H1 (cell line): Measurements from ENCODE around the gene ABLIM1. TPM values are rescaled to one million over a fixed set of nuclear protein-coding genes. Genes with fewer than 3 reads are reported as not detected.
A peak's percentile ranks its signal among the peaks of the same experiment; 100 is the strongest.

Source experiments
- CTCF ChIA-PET: fragments of 300-600 bp; sonication (Branson Sonifier 250); formaldehyde crosslinking; loops from one replicate; lab custom pipeline; 2021; ENCODE audit not compliant: partially characterized antibody; lab: Charles Lee
- POLR2A ChIA-PET: fragments of 300-600 bp; sonication (Branson Sonifier 250); formaldehyde crosslinking; loops from one replicate; lab custom pipeline; 2021; ENCODE audit warnings: inconsistent platforms; ENCODE audit not compliant: partially characterized antibody; lab: Charles Lee
- DNase-seq, 2 experiments: peaks; one replicate each; pipeline versions ENCODE4 v3.0.0 to v3.0.0-alpha.2; 2010 to 2022; ENCODE audit warnings: low spot score in 2 of 2, low read depth in 1 of 2, mixed read lengths in 1 of 2
- FAIRE-seq: peaks from 2 replicates; lab custom pipeline; 2011; peaks lifted over from hg19 to GRCh38; lab: Jason Lieb, UNC
- H2AFZ ChIP-seq: 2 replicates; pipeline ENCODE4 v1.8.1; 2012; ENCODE audit warnings: low read length, inconsistent platforms
- H2AK5ac ChIP-seq: 2 replicates; pipeline ENCODE4 v1.6.1; 2013; ENCODE audit warnings: low read depth, low read length
- H2BK120ac ChIP-seq: replicated peaks from 2 replicates; pipeline ENCODE3; 2013; ENCODE audit warnings: low read depth, low read length, inconsistent platforms
- H2BK12ac ChIP-seq: 2 replicates; pipeline ENCODE4 v1.6.1; 2013; ENCODE audit warnings: low read depth, low read length
- H2BK15ac ChIP-seq: 2 replicates; pipeline ENCODE4 v1.6.1; 2013; ENCODE audit warnings: low read length
- H2BK20ac ChIP-seq: 2 replicates; pipeline ENCODE4 v1.6.1; 2013; ENCODE audit warnings: low read length
- H2BK5ac ChIP-seq: 2 replicates; pipeline ENCODE4 v1.6.1; 2013; ENCODE audit warnings: low read depth, low read length
- H3K14ac ChIP-seq: 2 replicates; pipeline ENCODE4 v1.6.1; 2013; ENCODE audit warnings: inconsistent platforms; ENCODE audit not compliant: insufficient read length
- H3K18ac ChIP-seq: 2 replicates; pipeline ENCODE4 v1.6.1; 2013; ENCODE audit warnings: low read length; ENCODE audit errors: extremely low read depth
- H3K23ac ChIP-seq: 2 replicates; pipeline ENCODE4 v1.6.1; 2013; ENCODE audit warnings: inconsistent platforms; ENCODE audit not compliant: insufficient read length
- H3K23me2 ChIP-seq: 2 replicates; pipeline ENCODE4 v1.6.1; 2013; ENCODE audit warnings: low read depth, low read length
- H3K27ac ChIP-seq: 2 replicates; pipeline ENCODE4 v1.6.1; 2011; ENCODE audit warnings: low read depth, low read length, inconsistent platforms
- H3K27me3 ChIP-seq, 4 experiments: replicated peaks in 1 of 4; 1 replicate in 1 of 4; 2 replicates in 3 of 4; pipeline versions ENCODE4 v1.6.1 to v1.8.1; 2011 to 2013; ENCODE audit warnings: low read length in 3 of 4, mild to moderate bottlenecking in 3 of 4, inconsistent platforms in 2 of 4, mixed read lengths in 2 of 4, moderate library complexity in 1 of 4; ENCODE audit not compliant: control insufficient read depth in 3 of 4, insufficient read depth in 3 of 4; ENCODE audit errors: extremely low read depth in 1 of 4
- H3K36me3 ChIP-seq, 4 experiments: 2 replicates each; pipeline versions ENCODE4 v1.6.1 to v1.8.1; 2011 to 2013; ENCODE audit warnings: mild to moderate bottlenecking in 4 of 4, low read length in 3 of 4, moderate library complexity in 2 of 4, control low read depth in 1 of 4, inconsistent platforms in 1 of 4; ENCODE audit not compliant: insufficient read depth in 4 of 4, control insufficient read depth in 2 of 4
- H3K4ac ChIP-seq: replicated peaks from 2 replicates; pipeline ENCODE3; 2013; ENCODE audit warnings: low read length, low read depth, mixed read lengths, inconsistent platforms; ENCODE audit not compliant: insufficient read length
- H3K4me1 ChIP-seq, 4 experiments: replicated peaks in 1 of 4; 1 replicate in 1 of 4; 2 replicates in 3 of 4; pipeline versions ENCODE4 v1.6.1 to v1.8.1; 2011 to 2013; ENCODE audit warnings: low read length in 3 of 4, inconsistent platforms in 2 of 4, mixed read lengths in 1 of 4; ENCODE audit not compliant: insufficient read depth in 4 of 4, control insufficient read depth in 3 of 4
- H3K4me2 ChIP-seq, 2 experiments: 2 replicates each; pipeline versions ENCODE4 v1.6.1 to v1.8.1; 2011 to 2013; ENCODE audit warnings: low read depth in 2 of 2, low read length in 2 of 2, control low read depth in 1 of 2, inconsistent platforms in 1 of 2, mild to moderate bottlenecking in 1 of 2; ENCODE audit not compliant: insufficient read depth in 1 of 2
- H3K4me3 ChIP-seq, 4 experiments: fragments of 200-600, 300-600 bp in 1 of 4; sonication (generic), shearing (Covaris generic), sonication (Bioruptor Twin) in 1 of 4; 2 replicates each; pipeline versions ENCODE4 v1.5.1 to v1.8.1; 2011 to 2016; ENCODE audit warnings: low read length in 4 of 4, low read depth in 3 of 4, control low read depth in 2 of 4, inconsistent platforms in 2 of 4, mild to moderate bottlenecking in 2 of 4, mixed read lengths in 1 of 4, moderate library complexity in 1 of 4; ENCODE audit not compliant: insufficient read depth in 2 of 4; ENCODE audit errors: extremely low read depth in 1 of 4
- H3K56ac ChIP-seq: replicated peaks from 2 replicates; pipeline ENCODE3; 2013; ENCODE audit warnings: low read depth, mild to moderate bottlenecking, mixed read lengths, low read length, inconsistent platforms; ENCODE audit not compliant: insufficient read length
- H3K79me1 ChIP-seq: 2 replicates; pipeline ENCODE4 v1.6.1; 2013; ENCODE audit warnings: low read depth, low read length, control low read depth
- H3K79me2 ChIP-seq, 2 experiments: 2 replicates each; pipeline versions ENCODE4 v1.6.1 to v1.8.1; 2012 to 2013; ENCODE audit warnings: low read length in 2 of 2, mild to moderate bottlenecking in 2 of 2, inconsistent platforms in 1 of 2; ENCODE audit not compliant: insufficient read depth in 2 of 2, control insufficient read depth in 1 of 2
- H3K9ac ChIP-seq, 4 experiments: replicated peaks in 1 of 4; 1 replicate in 1 of 4; 2 replicates in 3 of 4; pipeline versions ENCODE4 v1.6.1 to v1.8.1; 2011 to 2013; ENCODE audit warnings: low read depth in 3 of 4, low read length in 3 of 4, control low read depth in 2 of 4, mild to moderate bottlenecking in 2 of 4, moderate library complexity in 2 of 4, inconsistent platforms in 1 of 4; ENCODE audit errors: extremely low read depth in 1 of 4
- H3K9me3 ChIP-seq, 2 experiments: 2 replicates each; pipeline versions ENCODE4 v1.6.1 to v1.8.1; 2012 to 2013; ENCODE audit warnings: mild to moderate bottlenecking in 2 of 2, moderate library complexity in 2 of 2, control low read depth in 1 of 2, inconsistent platforms in 1 of 2, low read depth in 1 of 2, low read length in 1 of 2, mixed read lengths in 1 of 2; ENCODE audit not compliant: insufficient read depth in 2 of 2
- H4K20me1 ChIP-seq, 2 experiments: replicated peaks in 1 of 2; 2 replicates each; pipeline versions ENCODE3 to v1.8.1; 2011 to 2013; ENCODE audit warnings: inconsistent platforms in 2 of 2, low read length in 2 of 2, mild to moderate bottlenecking in 1 of 2; ENCODE audit not compliant: insufficient read depth in 2 of 2, control insufficient read depth in 1 of 2
- H4K5ac ChIP-seq: 2 replicates; pipeline ENCODE4 v1.6.1; 2013; ENCODE audit warnings: low read length, low read depth, mixed read lengths, inconsistent platforms; ENCODE audit not compliant: insufficient read length
- H4K8ac ChIP-seq: 2 replicates; pipeline ENCODE4 v1.8.0; 2013; ENCODE audit warnings: mild to moderate bottlenecking, moderate library complexity, low read length, inconsistent platforms; ENCODE audit not compliant: insufficient read depth; ENCODE audit errors: extremely low read depth
- H4K91ac ChIP-seq: replicated peaks from 2 replicates; pipeline ENCODE3; 2013; ENCODE audit warnings: low read length, mixed read lengths, inconsistent platforms; ENCODE audit not compliant: insufficient read length
- HDAC2 ChIP-seq, 2 experiments: fragments of 300-600 bp in 1 of 2; sonication (generic) in 1 of 2; IDR thresholded peaks; 2 replicates each; pipeline ENCODE4 v1.6.1; 2011 to 2012; ENCODE audit warnings: low read depth in 2 of 2, low read length in 2 of 2, mild to moderate bottlenecking in 2 of 2, moderate library complexity in 2 of 2, borderline replicate concordance in 1 of 2, inconsistent platforms in 1 of 2
- MAFK ChIP-seq: IDR thresholded peaks from 2 replicates; pipeline ENCODE4 v1.6.1; 2012; ENCODE audit warnings: low read depth, mild to moderate bottlenecking, improper control_type of control experiment, low read length
- WGBS, 2 experiments: shearing (Covaris generic) in 1 of 2; methylation state at CpG; one replicate each; pipeline versions ENCODE4 v1.1.6 to v1.1.7; 2013 to 2015; ENCODE audit warnings: low lambda C conversion rate in 2 of 2, mixed read lengths in 2 of 2, inconsistent platforms in 1 of 2, low coverage in 1 of 2, missing lambda C conversion rate in 1 of 2; ENCODE audit not compliant: insufficient replicate concordance in 2 of 2, insufficient coverage in 1 of 2, insufficient read length in 1 of 2; ENCODE audit errors: extremely low coverage in 1 of 2, missing lambda C conversion rate in 1 of 2; 5-methylcytosine and 5-hydroxymethylcytosine counted together
- polyA plus RNA-seq, 7 experiments: library from polyadenylated mRNA; depleted of rRNA in 3 of 7; stranded (reverse) in 5 of 7; unstranded in 2 of 7; fragments of >200 nt in 5 of 7; fragments of 200-250 nt in 2 of 7; gene quantifications; 1 replicate in 5 of 7; 2 replicates in 1 of 7; 4 replicates in 1 of 7; pipeline versions ENCODE4 v1.2.1 to v1.2.3, GENCODE V29; 2011 to 2013; ENCODE audit warnings: missing spikeins in 2 of 7, mixed read lengths in 2 of 7
- total RNA-seq: library from RNA; stranded (reverse); fragmentation: NEBNext Ultra II Directional; extraction: Animal tissue kit (Norgen Biotek cat#: 25700); gene quantifications from 2 replicates; pipeline ENCODE4 v1.2.1, GENCODE V29; 2021

ABLIM1 gene
- total and polyA plus RNA-seq, 2 of the 8 experiments (the other 6 are each of a cell fraction or from before 2014, with no cell fraction given), result 51.2 to 51.7 TPM

DNA sequence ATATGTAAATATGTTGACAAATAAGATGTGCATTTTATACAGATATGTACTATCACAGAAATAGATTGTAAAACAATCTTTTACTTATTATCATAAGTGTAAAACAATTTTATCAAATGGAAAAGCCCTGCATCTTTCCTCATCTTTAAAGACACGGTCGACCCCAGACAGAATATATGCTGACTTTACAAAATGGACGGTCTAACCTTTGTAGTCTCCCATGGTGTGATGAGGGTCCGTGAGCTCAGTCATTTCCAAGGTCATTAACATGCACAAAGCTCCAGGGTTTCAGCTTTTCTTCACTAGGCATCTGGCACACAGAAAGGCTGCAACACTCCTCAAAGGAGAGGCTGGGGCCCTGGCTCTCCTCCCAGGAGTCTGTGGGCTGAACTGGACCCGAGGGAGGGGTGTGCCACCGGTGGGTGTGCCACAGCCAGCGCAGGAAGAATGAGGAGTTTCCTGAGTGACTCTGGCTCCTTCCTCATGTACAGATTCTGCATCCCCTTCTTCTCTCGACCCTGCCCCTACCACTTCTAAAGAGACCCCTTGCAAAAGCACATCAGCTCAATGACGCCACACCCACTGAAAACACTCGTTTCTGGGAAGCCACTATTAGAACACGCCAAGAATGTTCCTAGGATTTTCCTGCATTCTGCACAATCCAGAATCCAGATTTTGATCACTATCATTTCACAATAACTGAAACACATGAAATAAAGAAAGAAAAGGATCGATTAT, 26.2 kb upstream of the ABLIM1 start:
- Histone ChIP-seq H3K79me1 (no peaks in the 10 kb centered on the region), H2AK5ac (no peak overlapping the region), H3K56ac (no peak overlapping the region), H3K9me3 (no peaks in the 10 kb centered on the region), H4K8ac (no peak overlapping the region), H2BK20ac (no peak overlapping the region), H3K14ac (no peak overlapping the region), H2BK5ac (no peak overlapping the region), H4K5ac (no peak overlapping the region), H3K18ac (no peak overlapping the region), H3K9ac (no peak overlapping the region), H3K27ac (no peak overlapping the region), H3K4ac (no peak overlapping the region), H3K23ac (no peak overlapping the region), H2BK12ac (no peak overlapping the region), H3K23me2 (no peaks in the 10 kb centered on the region), H2BK15ac (no peak overlapping the region), H3K79me2 (no peaks in the 10 kb centered on the region), H3K36me3 (no peaks in the 10 kb centered on the region), H3K4me3 (no peak overlapping the region), H3K4me2 (no peak overlapping the region), H3K27me3 (no peaks in the 10 kb centered on the region), H4K91ac (no peak overlapping the region), H2AFZ (no peak overlapping the region), H2BK120ac (no peak overlapping the region), H3K4me1 (no peaks in the 10 kb centered on the region; a peak in 1 of 7 replicates)
- 81% methylated on average over 12 of the region's 12 CpGs; no CpG with 5 or more reads in 1 of the 2 experiments for WGBS, 2 experiments
- FAIRE-seq, result no peak
- ChIA-PET CTCF (interaction anchor here (0.8 kb wide), 1 partner anchor 33 kb away, joined by 3 read pairs; no protein-coding TSS in a partner anchor), POLR2A (no interaction called here)
- DNase-seq, result no peak
- peak; percentile 54; the same call in 1 of the 2 replicates for TF ChIP-seq MAFK
- TF ChIP-seq HDAC2 (IDR thresholded peaks at IDR 0.05; ENCODE audit: borderline replicate concordance in 1 of 2, low read depth in 2 of 2, low read length in 2 of 2), result no peak
- TF ChIP-seq, all 59 proteins: peak for 1
- no peaks in the 10 kb centered on the region for H4K20me1 ChIP-seq
